Frontal cortex (tissue), 4 donors: Measurements from ENCODE around the gene COP1. TPM values are rescaled to one million over a fixed set of nuclear protein-coding genes. Genes with fewer than 3 reads are reported as not detected.

Experiments
- DNase-seq, 2 donors: peaks; one replicate each; pipeline ENCODE4 v3.0.0; 2012; ENCODE audit warnings: low spot score in 2 of 2
- FAIRE-seq: peaks from 2 replicates; lab custom pipeline; 2012; peaks lifted over from hg19 to GRCh38; lab: Jason Lieb, UNC
- small RNA-seq: library from RNA; depleted of rRNA; stranded (forward); fragments of <200 nt; gene quantifications from one replicate; pipeline ENCODE3, GENCODE V24; 2014
- total RNA-seq: library from RNA; depleted of rRNA; stranded (reverse); fragments of >200 nt; gene quantifications from one replicate; pipeline ENCODE4 v1.2.3, GENCODE V29; 2014
- donor health status: control.
- donor health status: control.
- donor health status: control.

COP1 gene
- total RNA-seq, 1 donor from 2014 or later = 146 TPM

DNA sequence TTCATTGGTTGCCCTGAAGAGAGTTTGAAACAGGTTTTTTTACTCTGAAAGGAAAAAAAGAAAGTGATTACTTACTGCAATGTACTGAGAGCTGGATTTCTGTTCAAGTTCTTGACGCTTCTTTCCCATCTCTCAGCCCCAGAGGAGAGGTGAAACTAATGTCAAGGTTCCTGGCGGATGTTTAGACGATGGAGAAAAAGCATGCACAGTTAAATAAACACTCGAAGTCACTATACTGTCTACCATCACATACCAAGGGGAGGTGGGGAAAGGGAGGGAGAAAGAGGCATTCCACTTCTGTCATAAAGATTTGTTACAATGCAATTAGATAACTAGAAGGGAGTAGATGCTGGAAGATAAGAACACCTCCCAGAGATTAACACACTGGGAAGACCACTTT is 286.7 kb downstream of the COP1 start:
- FAIRE-seq (no peak), DNase-seq (no peak)

- FAIRE-seq (no peak), DNase-seq (no peak)
Measured at GRCh38 chr1:175919001-175919400, 288.1 kb downstream of the COP1 start.

- no peak for FAIRE-seq
Measured at GRCh38 chr1:175918364-175918801, 288.7 kb downstream of the COP1 start.

GRCh38 chr1:175914115-175914514 is 293.0 kb downstream of the COP1 start:
- no peak for FAIRE-seq

More at GRCh38 chr1:175918364-175918801, 288.7 kb downstream of the COP1 start:
- DNase-seq = no peak

DNA sequence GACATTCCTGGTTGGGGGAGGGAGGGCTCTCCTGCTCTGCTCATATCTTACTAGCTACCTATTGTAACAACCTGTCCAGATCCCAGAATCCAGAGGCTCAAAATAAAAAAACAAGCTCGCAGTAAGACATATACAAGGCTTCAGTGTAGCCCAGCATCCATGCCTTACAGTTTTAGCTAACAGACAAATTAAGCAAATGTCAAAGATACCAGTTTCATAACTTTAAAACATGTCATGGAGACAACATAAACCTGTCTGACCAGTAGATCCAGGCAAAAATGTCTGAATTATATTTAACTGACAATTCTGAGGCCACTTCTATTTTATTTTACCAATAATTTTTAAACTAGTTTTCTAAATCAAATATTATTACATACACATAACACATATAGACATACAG is 295.9 kb downstream of the COP1 start:
- FAIRE-seq (no peak), DNase-seq (no peak)

More at GRCh38 chr1:175914115-175914514, 293.0 kb downstream of the COP1 start:
- no peak for DNase-seq

DNA sequence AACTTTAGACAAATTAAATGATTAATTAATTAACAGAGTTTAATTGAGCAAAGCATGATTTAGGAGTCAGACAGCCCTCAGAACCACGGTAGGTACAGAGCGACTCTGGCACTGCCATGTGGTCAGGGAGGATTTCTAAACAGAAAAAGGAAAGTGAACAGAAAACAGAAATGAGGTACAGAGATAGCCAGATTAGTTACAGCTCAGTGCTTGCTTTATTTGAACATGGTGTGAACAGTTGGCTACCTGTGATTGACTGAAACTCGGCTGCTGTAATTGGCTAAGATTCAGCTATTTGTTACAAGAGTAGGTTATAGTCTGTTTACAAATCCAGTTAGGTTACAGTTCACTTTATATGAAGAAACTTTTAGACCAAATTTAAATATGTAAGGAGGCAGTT is 300.7 kb downstream of the COP1 start:
- FAIRE-seq (no peak), DNase-seq (no peak)

GRCh38 chr1:175904808-175905207 is 302.3 kb downstream of the COP1 start:
- FAIRE-seq = no peak
- DNase-seq = no peak

- DNase-seq (no peak), FAIRE-seq (no peak)
Measured at GRCh38 chr1:175902281-175902680, 304.8 kb downstream of the COP1 start.

DNA sequence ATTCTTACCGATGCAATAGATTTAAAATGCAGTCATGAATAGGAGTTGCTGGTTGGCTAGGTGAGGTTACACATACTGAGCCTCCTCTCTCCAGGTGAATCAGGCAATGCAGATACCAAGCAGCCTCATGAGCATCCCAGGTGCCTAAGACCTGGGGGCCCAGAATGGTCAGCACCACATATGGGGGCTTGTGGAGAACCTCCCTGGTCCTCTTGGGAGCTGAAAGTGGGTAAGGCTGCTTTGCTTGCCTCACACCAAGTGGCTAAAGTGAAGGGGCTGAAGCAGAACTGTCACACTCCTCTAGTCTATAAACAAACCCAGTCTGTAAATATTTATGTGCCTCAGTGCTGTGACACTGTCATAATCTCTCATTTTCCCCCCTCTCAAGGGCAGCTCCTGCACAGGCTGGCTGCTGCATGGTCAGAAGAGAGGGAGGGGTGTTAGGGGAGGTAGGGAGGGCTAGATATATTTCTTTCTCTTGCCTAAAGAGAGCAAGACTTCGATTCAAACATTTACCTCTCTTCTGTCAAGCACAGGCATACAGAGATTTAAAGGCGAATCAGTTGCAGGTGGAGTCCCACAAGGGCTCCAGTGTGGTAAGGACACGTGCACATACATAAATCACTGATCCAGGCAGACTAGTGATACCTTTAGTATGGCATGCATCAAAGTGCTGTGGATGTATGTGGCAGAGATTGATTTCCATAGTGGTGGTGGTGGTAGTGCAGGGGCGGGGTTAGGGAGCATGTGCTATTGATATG is 305.8 kb downstream of the COP1 start:
- FAIRE-seq = no peak
- no peak for DNase-seq

DNA sequence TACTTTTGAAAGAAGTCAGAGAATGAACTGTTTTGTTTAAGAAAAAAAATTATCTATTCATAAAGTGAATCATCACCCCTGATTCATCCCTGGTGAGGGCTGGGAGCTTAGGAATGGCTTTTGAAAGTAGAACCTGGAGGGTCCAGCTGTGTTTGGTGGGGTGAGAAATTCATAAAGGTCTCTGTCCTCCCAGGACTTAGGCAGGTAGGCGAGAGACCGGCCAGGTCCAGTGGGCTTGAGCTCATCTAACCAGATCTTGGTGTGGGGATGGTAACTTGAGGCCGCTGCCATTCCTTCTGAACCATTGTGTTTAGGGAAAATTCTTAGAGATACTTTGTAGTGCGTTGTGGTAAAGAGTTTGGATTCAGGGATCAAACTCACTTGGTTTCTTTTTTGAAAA is 306.9 kb downstream of the COP1 start:
- FAIRE-seq (no peak), DNase-seq (no peak)

- no peak for FAIRE-seq
- no peak for DNase-seq
Measured at GRCh38 chr1:175895966-175896365, 311.1 kb downstream of the COP1 start.

Small RNAs within 50 kb of the gene (small RNA-seq; reads per million reads assigned to genes)
- gene RF00066 = not detected
- not detected for gene RNU2-12P
- 0.15 reads per million for gene RPS29P5
- 1.3 reads per million, percentile 73 among the genes with 10 or more reads in this experiment for gene SCARNA3
